Liver (tissue), 9 donors: ENCODE results near the gene PCDHB6. TPM values are rescaled to one million over a fixed set of nuclear protein-coding genes. Genes with fewer than 3 reads are reported as not detected.
"Not testable (repeated sequence)": the region's sequence is repeated elsewhere in the genome, so short reads cannot be mapped to it uniquely, and the experiment has no call there.

Experiments
- DNase-seq: peaks from one replicate; pipeline ENCODE4 v3.0.0-alpha.2; 2017; ENCODE audit warnings: low spot score
- H3K27ac ChIP-seq, 2 donors: one replicate each; pipeline ENCODE4 v1.7.0; 2013; ENCODE audit warnings: inconsistent platforms in 2 of 2, low read length in 2 of 2, control low read depth in 1 of 2, low read depth in 1 of 2, mild to moderate bottlenecking in 1 of 2
- H3K27me3 ChIP-seq, 4 donors: one replicate each; pipeline versions ENCODE4 v1.6.1 to v1.7.0; 2013; ENCODE audit warnings: low read length in 3 of 4, inconsistent platforms in 1 of 4, mild to moderate bottlenecking in 1 of 4, moderate library complexity in 1 of 4; ENCODE audit not compliant: control insufficient read depth in 4 of 4, insufficient read depth in 4 of 4
- H3K36me3 ChIP-seq, 4 donors: one replicate each; pipeline versions ENCODE4 v1.6.1 to v1.7.0; 2013; ENCODE audit warnings: low read length in 3 of 4, mild to moderate bottlenecking in 3 of 4, low read depth in 1 of 4, moderate library complexity in 1 of 4; ENCODE audit not compliant: control insufficient read depth in 4 of 4, insufficient read depth in 3 of 4
- H3K4me1 ChIP-seq, 4 donors: one replicate each; pipeline versions ENCODE4 v1.6.1 to v1.7.0; 2013; ENCODE audit warnings: low read length in 3 of 4, mild to moderate bottlenecking in 3 of 4, moderate library complexity in 1 of 4; ENCODE audit not compliant: control insufficient read depth in 4 of 4, insufficient read depth in 4 of 4
- H3K4me3 ChIP-seq, 3 donors: one replicate each; pipeline versions ENCODE4 v1.6.1 to v1.7.0; 2013; ENCODE audit warnings: low read length in 3 of 3, control low read depth in 1 of 3, low read depth in 1 of 3, mild to moderate bottlenecking in 1 of 3
- H3K9ac ChIP-seq, 2 donors: one replicate each; pipeline ENCODE4 v1.7.0; 2013; ENCODE audit warnings: low read length in 2 of 2, mild to moderate bottlenecking in 2 of 2, moderate library complexity in 2 of 2, control low read depth in 1 of 2, low read depth in 1 of 2
- H3K9me3 ChIP-seq, 4 donors: one replicate each; pipeline versions ENCODE4 v1.6.1 to v1.7.0; 2013; ENCODE audit warnings: low read length in 3 of 4; ENCODE audit not compliant: control insufficient read depth in 4 of 4
- ATF3 ChIP-seq: IDR thresholded peaks from 2 replicates; pipeline ENCODE4 v1.6.1; 2016; ENCODE audit warnings: antibody characterized with exemption
- CTCF ChIP-seq: fragments of 150-350 bp; IDR thresholded peaks from 2 replicates; pipeline ENCODE4 v1.5.1; 2017; ENCODE audit warnings: improper control_type of control experiment, low read depth, low read length; ENCODE audit not compliant: missing input control
- FOXA1 ChIP-seq: IDR thresholded peaks from 2 replicates; pipeline ENCODE4 v1.6.1; 2016; ENCODE audit warnings: antibody characterized with exemption
- FOXA2 ChIP-seq: IDR thresholded peaks from 2 replicates; pipeline ENCODE4 v1.6.1; 2016; ENCODE audit warnings: antibody characterized with exemption
- GABPA ChIP-seq, 2 donors: IDR thresholded peaks in 1 of 2; conservative IDR thresholded peaks in 1 of 2; 2 replicates each; pipeline ENCODE4 v1.6.1; 2016; ENCODE audit warnings: antibody characterized with exemption in 2 of 2, mild to moderate bottlenecking in 1 of 2, moderate library complexity in 1 of 2
- HNF4G ChIP-seq: IDR thresholded peaks from 2 replicates; pipeline ENCODE4 v1.6.1; 2016; ENCODE audit warnings: antibody characterized with exemption
- JUND ChIP-seq, 2 donors: IDR thresholded peaks; 2 replicates each; pipeline ENCODE4 v1.6.1; 2016; ENCODE audit warnings: antibody characterized with exemption in 2 of 2
- MAX ChIP-seq: IDR thresholded peaks from 2 replicates; pipeline ENCODE4 v1.6.1; 2016; ENCODE audit warnings: antibody characterized with exemption
- RAD21 ChIP-seq, 2 donors: IDR thresholded peaks; 2 replicates each; pipeline ENCODE4 v1.6.1; 2016; ENCODE audit warnings: antibody characterized with exemption in 2 of 2, mild to moderate bottlenecking in 2 of 2
- RXRA ChIP-seq, 2 donors: IDR thresholded peaks; 2 replicates each; pipeline ENCODE4 v1.6.1; 2017 to 2018; ENCODE audit warnings: antibody characterized with exemption in 2 of 2, mild to moderate bottlenecking in 1 of 2
- SP1 ChIP-seq: IDR thresholded peaks from 2 replicates; pipeline ENCODE4 v1.6.1; 2018; ENCODE audit warnings: antibody characterized with exemption, mild to moderate bottlenecking
- TAF1 ChIP-seq: conservative IDR thresholded peaks from 2 replicates; pipeline ENCODE4 v1.6.1; 2016; ENCODE audit warnings: antibody characterized with exemption, mild to moderate bottlenecking
- YY1 ChIP-seq: IDR thresholded peaks from 2 replicates; pipeline ENCODE4 v1.6.1; 2016; ENCODE audit warnings: antibody characterized with exemption, mild to moderate bottlenecking
- ZBTB33 ChIP-seq: IDR thresholded peaks from 2 replicates; pipeline ENCODE4 v1.6.1; 2016; ENCODE audit warnings: antibody characterized with exemption
- WGBS: extraction: QIAGEN DNeasy Blood & Tissue Kit; methylation state at CpG from one replicate; pipeline ENCODE4 v1.1.7; 2013; 5-methylcytosine and 5-hydroxymethylcytosine counted together
- polyA plus RNA-seq, 2 donors: library from polyadenylated mRNA; stranded (reverse) in 1 of 2; unstranded in 1 of 2; fragments of 200-250 nt in 1 of 2; fragments of >200 nt in 1 of 2; fragmentation: Nextera tagmentation in 1 of 2; extraction: Ambion mirVana in 1 of 2; gene quantifications; one replicate each; pipeline versions ENCODE4 v1.2.1 to v1.2.3, GENCODE V29; 2013 to 2015
- total RNA-seq, 2 donors: library from RNA; depleted of rRNA; stranded (reverse); fragments of >200 nt; gene quantifications; one replicate each; pipeline ENCODE4 v1.2.3, GENCODE V29; 2014
- donor health status: healthy.
- donor health status: healthy.
- donor health status: healthy.
- donor health status: healthy.
- donor health status: healthy.

The PCDHB6 gene
- total and polyA plus RNA-seq, 4 donors = 0.04 to 0.06 (median 0.05) TPM; not detected in 1

GRCh38 chr5:141127305-141127704 is 22.6 kb upstream of the PCDHB6 start:
- no peak for TF ChIP-seq RXRA (IDR thresholded peaks at IDR 0.05)
- TF ChIP-seq TAF1 = no peak
- no peak for TF ChIP-seq ZBTB33
- TF ChIP-seq FOXA2 = no peak
- no peak for TF ChIP-seq FOXA1
- Histone ChIP-seq H3K36me3 (no peaks in the 10 kb centered on the region), H3K9ac (no peak overlapping the region), H3K27ac (no peak overlapping the region), H3K4me3 (no peak overlapping the region), H3K9me3 (peaks cover 0 to 7% (median 5%) of the 10 kb centered on the region in 4 donors), H3K4me1 (no peaks in the 10 kb centered on the region), H3K27me3 (no peaks in the 10 kb centered on the region)
- 85% methylated on average over 1 of the region's 1 CpG for WGBS
- DNase-seq = no peak

GRCh38 chr5:141135030-141135717 is 14.7 kb upstream of the PCDHB6 start, which contains the start of gene PCDHB5:
PCDHB5 (plus strand) TSS chr5:141135206; CDS start chr5:141135435, 229 bp downstream.
- no peak within 1 kb of the TSS for H3K9ac ChIP-seq
- 19% methylated on average over 22 of the region's 22 CpGs for WGBS
- DNase-seq = no peak

GRCh38 chr5:141135718-141136266 is 14.1 kb upstream of the PCDHB6 start:
- DNase-seq = no peak
- no peak overlapping the region for H3K27ac ChIP-seq
- no peaks in the 10 kb centered on the region for H3K4me1 ChIP-seq
- peaks cover 0 to 7% (median 0%) of the 10 kb centered on the region in 4 donors for H3K27me3 ChIP-seq
- no peak overlapping the region for H3K9ac ChIP-seq
- no peaks in the 10 kb centered on the region for H3K36me3 ChIP-seq
- H3K9me3 ChIP-seq = peaks cover 4 to 30% (median 15%) of the 10 kb centered on the region in 4 donors
- TF ChIP-seq ATF3 = no peak
- no peak for TF ChIP-seq MAX
- no peak for TF ChIP-seq JUND (IDR thresholded peaks at IDR 0.05)
- peak overlapping the region in 2 of 3 donors; percentile 28 to 80 for H3K4me3 ChIP-seq
- 39% methylated on average over 19 of the region's 19 CpGs for WGBS

More at GRCh38 chr5:141135030-141135717, 14.7 kb upstream of the PCDHB6 start, which contains the start of gene PCDHB5:
- Histone ChIP-seq H3K27ac (no peak within 1 kb of the TSS), H3K36me3 (no peaks in the 10 kb centered on the region), H3K9me3 (peaks cover 4 to 30% (median 15%) of the 10 kb centered on the region in 4 donors), H3K4me1 (no peaks in the 10 kb centered on the region), H3K4me3 (peak within 1 kb of the TSS; percentile 28 to 80 (median 41)), H3K27me3 (peaks cover 0 to 7% (median 0%) of the 10 kb centered on the region in 4 donors)
- no peak for TF ChIP-seq FOXA2
- TF ChIP-seq GABPA (IDR thresholded peaks at IDR 0.05 in 1 of 2, conservative IDR thresholded peaks at IDR 0.05 in 1 of 2) = no peak
- TF ChIP-seq RAD21 (IDR thresholded peaks at IDR 0.05) = peak; percentile 35 to 49
- no peak for TF ChIP-seq SP1
- no peak for TF ChIP-seq HNF4G
- TF ChIP-seq YY1 = peak; percentile 59
- no peak for TF ChIP-seq FOXA1
- TF ChIP-seq CTCF = peak; percentile 19

- 39% methylated on average over 34 of the region's 34 CpGs for WGBS
- not testable (repeated sequence) for DNase-seq
Measured at GRCh38 chr5:141137346-141137745, 12.5 kb upstream of the PCDHB6 start.

More at GRCh38 chr5:141137346-141137745, 12.5 kb upstream of the PCDHB6 start:
- H3K27ac ChIP-seq, H3K4me1 ChIP-seq, H3K27me3 ChIP-seq, H3K9ac ChIP-seq, H3K4me3 ChIP-seq, H3K36me3 ChIP-seq: not testable (repeated sequence)
- peaks cover 4 to 30% (median 15%) of the 10 kb centered on the region in 4 donors for H3K9me3 ChIP-seq
